ENCODE results near the gene TFAP2A.

The TFAP2A gene

GRCh38 chr6:10382322-10382721, 32.6 kb downstream of the TFAP2A start:
- DNase-seq = no peak

GRCh38 chr6:10381830-10382208, 33.1 kb downstream of the TFAP2A start:
- DNase-seq = no peak

GRCh38 chr6:10381133-10381829, 33.6 kb downstream of the TFAP2A start:
- no peak for DNase-seq

DNA sequence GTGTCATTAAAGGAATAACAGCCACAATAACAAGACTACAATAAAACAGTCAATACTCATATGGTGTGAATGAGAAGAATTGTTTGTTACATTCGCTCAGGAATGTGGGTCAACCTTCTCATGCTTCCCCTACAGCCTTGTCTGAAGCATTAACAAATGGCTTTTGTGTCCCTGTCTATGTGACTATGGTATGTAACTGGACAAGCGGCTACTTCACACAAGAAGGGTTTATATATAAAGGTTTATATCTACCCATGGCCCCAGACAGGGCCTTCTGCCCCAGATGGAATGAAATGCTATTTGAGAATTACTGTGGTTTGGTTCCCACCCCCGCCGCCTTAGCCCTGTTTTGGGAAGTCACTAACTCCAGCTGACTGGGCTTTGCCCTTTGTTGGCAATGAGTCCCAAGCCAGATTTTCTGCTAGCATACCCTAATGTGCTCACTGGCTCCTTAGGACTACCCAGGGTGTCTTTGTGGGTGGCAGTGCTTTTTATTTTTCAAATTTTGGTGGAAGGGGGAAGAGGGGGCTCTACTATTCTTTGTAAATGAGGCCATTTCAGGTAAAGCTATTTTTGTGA, 39.4 kb downstream of the TFAP2A start:
- DNase-seq = no peak

DNA sequence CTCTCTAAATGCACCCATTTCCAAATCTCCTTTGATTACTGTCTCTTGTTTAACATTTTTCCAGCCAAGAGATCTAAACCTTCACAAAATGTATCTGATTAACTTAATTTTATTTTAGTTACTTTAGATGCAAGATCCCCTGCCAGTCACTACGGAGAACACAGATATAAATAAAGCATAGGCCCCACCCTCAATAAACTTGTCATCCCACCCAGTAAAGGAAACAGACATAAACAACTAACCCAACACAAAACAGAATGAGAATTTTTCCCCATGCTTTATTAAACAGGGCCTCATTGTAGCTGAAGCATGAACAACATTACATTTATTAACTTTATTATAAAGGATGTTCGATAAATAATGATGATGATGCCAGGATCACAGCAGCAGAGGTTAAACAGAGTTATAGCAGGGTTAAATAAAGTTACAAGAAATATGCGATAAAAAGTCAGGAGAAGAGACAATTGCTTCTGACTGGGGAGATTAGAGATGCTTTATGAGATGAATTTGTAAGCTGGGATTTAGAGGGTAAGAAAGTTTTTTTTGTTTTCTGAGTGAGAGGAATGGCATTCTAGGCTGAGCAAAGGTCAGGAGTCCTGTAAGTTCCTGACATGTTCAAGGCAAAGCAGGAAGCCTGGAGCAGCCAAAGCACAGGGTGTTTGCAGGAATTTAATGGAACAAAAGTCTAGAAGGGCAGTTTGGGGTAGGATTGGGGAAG, 41.1 kb downstream of the TFAP2A start:
- DNase-seq = no peak

GRCh38 chr6:10369896-10370295, 45.0 kb downstream of the TFAP2A start:
- DNase-seq = no peak

- no peak for DNase-seq
Observed at GRCh38 chr6:10368861-10369260, 46.0 kb downstream of the TFAP2A start.

- no peak for DNase-seq
Observed at GRCh38 chr6:10363911-10364310, 51.0 kb downstream of the TFAP2A start.

DNA sequence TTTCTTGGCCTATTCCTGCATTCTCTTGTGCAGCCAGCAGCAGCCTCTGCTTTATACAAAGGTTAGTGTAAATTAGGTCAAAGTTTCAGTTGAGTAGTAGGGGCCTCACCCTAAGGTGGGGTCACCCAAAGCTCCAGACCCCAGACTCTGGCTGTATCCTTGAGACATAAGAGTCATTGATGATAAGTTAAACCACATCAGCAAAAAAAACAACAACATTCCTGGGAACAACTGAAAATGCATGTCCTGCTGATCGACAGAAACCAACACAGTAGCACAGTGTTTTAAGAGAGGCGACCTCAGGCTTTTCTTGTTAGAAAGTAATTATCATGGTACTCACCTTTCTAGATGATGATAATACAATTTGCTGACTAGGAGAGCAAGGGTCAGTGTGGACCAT, 52.6 kb downstream of the TFAP2A start:
- DNase-seq = no peak

DNA sequence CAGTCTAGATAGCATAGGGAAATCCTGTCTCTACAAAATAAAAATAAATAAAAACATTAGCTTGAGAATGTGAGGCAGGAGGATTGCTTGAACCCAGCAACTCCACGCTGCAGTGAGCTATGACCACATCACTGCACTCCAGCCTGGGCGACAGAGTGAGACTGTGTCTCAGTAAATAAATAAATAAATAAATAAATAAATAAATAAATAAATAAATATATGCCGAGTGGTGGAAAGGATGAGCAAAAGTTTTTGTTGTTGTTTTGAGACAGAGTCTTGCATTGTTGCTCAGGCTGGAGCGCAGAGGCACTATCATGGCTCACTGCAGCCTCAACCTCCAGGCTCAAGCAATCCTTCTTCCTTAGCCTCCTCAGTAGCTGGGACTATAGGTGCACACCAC, 53.4 kb downstream of the TFAP2A start:
- DNase-seq = no peak

DNA sequence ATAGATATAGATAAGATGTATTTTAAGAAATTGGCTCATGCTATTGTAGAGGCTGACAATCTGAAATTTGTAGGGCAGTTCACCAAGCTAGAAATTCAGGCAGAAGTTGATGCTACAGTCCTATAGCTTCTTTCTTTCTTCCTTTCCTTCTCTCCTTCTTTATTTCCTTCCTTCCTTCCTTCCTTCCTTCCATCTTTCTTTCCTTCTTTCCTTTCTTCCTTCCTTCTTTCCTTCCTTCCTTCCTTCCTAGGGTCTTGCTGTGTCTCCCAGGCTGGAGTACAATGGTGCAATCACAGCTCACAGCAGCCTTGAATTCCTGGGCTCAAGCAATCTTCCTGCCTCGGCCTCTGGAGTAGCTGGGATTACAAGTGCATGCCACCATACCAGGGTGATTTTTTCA, 55.3 kb downstream of the TFAP2A start:
- no peak for DNase-seq

DNA sequence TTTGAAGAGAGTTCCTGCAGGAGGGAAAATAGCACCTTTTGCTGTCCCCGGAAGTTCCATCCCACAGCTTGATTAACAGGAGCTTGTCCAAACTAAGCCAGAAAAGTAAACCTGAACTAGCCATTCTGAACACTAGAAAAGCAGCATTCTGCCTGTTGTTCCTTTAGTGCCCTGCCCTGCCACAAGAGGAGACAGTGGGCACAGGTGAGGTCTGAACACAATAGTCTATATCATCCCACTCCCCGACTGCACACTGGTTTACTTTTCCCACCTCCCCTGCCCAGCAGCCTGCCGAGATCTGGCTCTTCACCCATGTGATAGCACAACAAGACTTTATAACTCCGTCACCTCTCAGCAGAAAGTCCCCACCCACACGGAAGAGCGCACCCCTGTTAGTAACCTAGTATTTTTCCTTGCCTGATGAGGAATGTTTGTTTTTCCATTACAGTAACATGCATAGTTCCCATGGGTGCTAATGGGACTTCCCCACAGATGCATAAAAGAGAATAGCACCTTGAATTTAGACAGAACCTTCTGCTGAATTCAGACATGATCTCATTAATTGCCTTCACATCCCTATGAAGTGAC, 59.7 kb downstream of the TFAP2A start:
- DNase-seq = no peak

- DNase-seq = no peak
Observed at GRCh38 chr6:10351791-10352190, 63.1 kb downstream of the TFAP2A start.

- DNase-seq = no peak
Observed at GRCh38 chr6:10350720-10351119, 64.2 kb downstream of the TFAP2A start.

GRCh38 chr6:10347561-10348327, 67.1 kb downstream of the TFAP2A start:
- no peak for DNase-seq

Measured in activated CD4-positive, alpha-beta T cell treated with anti-CD3 and anti-CD28 coated beads, Interleukin-2, amount 50 U/mL, for 4 hours (primary cell).